Mesenchymal stem cell (in vitro differentiated cells and primary cell): Measurements from ENCODE around the gene KCNIP4.

ENCODE experiments used
- DNase-seq: peaks from one replicate; pipeline ENCODE4 v3.0.0-alpha.2; 2013
- H2AFZ ChIP-seq: one replicate; pipeline ENCODE4 v1.6.1; 2013; ENCODE audit warnings: low read depth, mild to moderate bottlenecking, control low read depth, inconsistent platforms, low read length, moderate library complexity
- H2AK5ac ChIP-seq: 2 replicates; pipeline ENCODE4 v1.6.1; 2013; ENCODE audit warnings: low read length, moderate library complexity, mild to moderate bottlenecking, inconsistent platforms; ENCODE audit not compliant: severe bottlenecking
- H2BK120ac ChIP-seq: one replicate; pipeline ENCODE4 v1.6.1; 2013; ENCODE audit warnings: low read depth, mild to moderate bottlenecking, inconsistent platforms, low read length, moderate library complexity
- H2BK12ac ChIP-seq, 2 experiments: one replicate each; pipeline ENCODE4 v1.6.1; 2013; ENCODE audit warnings: inconsistent platforms in 2 of 2, low read length in 2 of 2, mild to moderate bottlenecking in 2 of 2, moderate library complexity in 2 of 2, control low read depth in 1 of 2
- H2BK15ac ChIP-seq: one replicate; pipeline ENCODE4 v1.6.1; 2013; ENCODE audit warnings: mild to moderate bottlenecking, low read depth, inconsistent platforms; ENCODE audit not compliant: poor library complexity, severe bottlenecking
- H2BK5ac ChIP-seq: 2 replicates; pipeline ENCODE4 v1.6.1; 2013; ENCODE audit warnings: low read depth, mild to moderate bottlenecking, low read length, control low read depth, inconsistent platforms; ENCODE audit not compliant: poor library complexity, severe bottlenecking
- H3K14ac ChIP-seq, 2 experiments: one replicate each; pipeline ENCODE4 v1.6.1; 2013; ENCODE audit warnings: inconsistent platforms in 2 of 2, low read length in 2 of 2, control low read depth in 1 of 2, mild to moderate bottlenecking in 1 of 2, moderate library complexity in 1 of 2
- H3K18ac ChIP-seq, 2 experiments: one replicate each; pipeline ENCODE4 v1.6.1; 2013; ENCODE audit warnings: inconsistent platforms in 2 of 2, low read length in 2 of 2, control low read depth in 1 of 2, low read depth in 1 of 2, mild to moderate bottlenecking in 1 of 2
- H3K23ac ChIP-seq, 2 experiments: one replicate each; pipeline ENCODE4 v1.6.1; 2013; ENCODE audit warnings: inconsistent platforms in 2 of 2, low read length in 2 of 2, mild to moderate bottlenecking in 2 of 2, moderate library complexity in 2 of 2, control low read depth in 1 of 2
- H3K27ac ChIP-seq: 2 replicates; pipeline ENCODE4 v1.5.1; 2013; ENCODE audit warnings: mild to moderate bottlenecking, moderate library complexity, low read length, control low read depth, inconsistent platforms; ENCODE audit not compliant: poor library complexity, severe bottlenecking
- H3K27me3 ChIP-seq, 2 experiments: 2 replicates each; pipeline versions ENCODE4 v1.6.1 to v1.7.0; 2013; ENCODE audit warnings: low read length in 2 of 2, mild to moderate bottlenecking in 2 of 2, moderate library complexity in 2 of 2, control low read depth in 1 of 2, inconsistent platforms in 1 of 2; ENCODE audit not compliant: control insufficient read depth in 1 of 2, insufficient read depth in 1 of 2
- H3K36me3 ChIP-seq, 2 experiments: 2 replicates each; pipeline versions ENCODE4 v1.6.1 to v1.7.0; 2013; ENCODE audit warnings: low read length in 2 of 2, control low read depth in 1 of 2, inconsistent platforms in 1 of 2, low read depth in 1 of 2, mild to moderate bottlenecking in 1 of 2; ENCODE audit not compliant: insufficient read depth in 2 of 2, control insufficient read depth in 1 of 2
- H3K4ac ChIP-seq, 2 experiments: one replicate each; pipeline ENCODE4 v1.6.1; 2013; ENCODE audit warnings: inconsistent platforms in 2 of 2, low read length in 2 of 2, mild to moderate bottlenecking in 2 of 2, moderate library complexity in 2 of 2, control low read depth in 1 of 2, low read depth in 1 of 2
- H3K4me1 ChIP-seq: 2 replicates; pipeline ENCODE4 v1.6.1; 2013; ENCODE audit warnings: low read depth, low read length, control low read depth; ENCODE audit not compliant: control insufficient read depth, insufficient read depth
- H3K4me2 ChIP-seq: 2 replicates; pipeline ENCODE4 v1.6.1; 2013; ENCODE audit warnings: low read length, mild to moderate bottlenecking, inconsistent platforms; ENCODE audit not compliant: poor library complexity, severe bottlenecking
- H3K4me3 ChIP-seq, 2 experiments: 2 replicates each; pipeline versions ENCODE4 v1.5.1 to v1.7.0; 2013; ENCODE audit warnings: low read length in 2 of 2, mild to moderate bottlenecking in 2 of 2, control low read depth in 1 of 2, low read depth in 1 of 2; ENCODE audit not compliant: insufficient read depth in 1 of 2
- H3K79me1 ChIP-seq: replicated peaks from 2 replicates; pipeline ENCODE4 v1.6.1; 2013; ENCODE audit warnings: mild to moderate bottlenecking, control low read depth, low read length, inconsistent platforms; ENCODE audit not compliant: poor library complexity, severe bottlenecking
- H3K9ac ChIP-seq: 2 replicates; pipeline ENCODE4 v1.7.0; 2013; ENCODE audit warnings: mild to moderate bottlenecking, low read length, moderate library complexity
- H3K9me3 ChIP-seq: 2 replicates; pipeline ENCODE4 v1.7.0; 2013; ENCODE audit warnings: mild to moderate bottlenecking, low read length; ENCODE audit not compliant: control insufficient read depth
- H4K8ac ChIP-seq: one replicate; pipeline ENCODE4 v1.6.1; 2013; ENCODE audit warnings: inconsistent platforms, mild to moderate bottlenecking, low read length, moderate library complexity
- H4K91ac ChIP-seq: one replicate; pipeline ENCODE4 v1.6.1; 2013; ENCODE audit warnings: mild to moderate bottlenecking, low read length, inconsistent platforms
- WGBS: methylation state at CpG from one replicate; pipeline ENCODE4 v1.1.7; 2013; ENCODE audit warnings: mixed read lengths; 5-methylcytosine and 5-hydroxymethylcytosine counted together

Gene KCNIP4

GRCh38 chr4:21276046-21276445, 672.5 kb downstream of the KCNIP4 start:
- Histone ChIP-seq H3K18ac (no peak overlapping the region), H2AK5ac (no peak overlapping the region), H3K79me1 (no peaks in the 10 kb centered on the region), H3K36me3 (no peaks in the 10 kb centered on the region), H2BK12ac (no peak overlapping the region), H3K4me2 (no peak overlapping the region), H3K27ac (no peak overlapping the region), H3K23ac (no peak overlapping the region), H3K14ac (no peak overlapping the region), H4K91ac (no peak overlapping the region), H3K4me1 (no peaks in the 10 kb centered on the region), H3K9me3 (no peaks in the 10 kb centered on the region), H3K9ac (no peak overlapping the region), H4K8ac (no peak overlapping the region), H2BK15ac (no peak overlapping the region), H3K27me3 (no peaks in the 10 kb centered on the region), H2AFZ (no peak overlapping the region), H2BK5ac (no peak overlapping the region), H2BK120ac (no peak overlapping the region), H3K4me3 (no peak overlapping the region), H3K4ac (no peak overlapping the region)
- WGBS = 89% methylated on average over 5 of the region's 5 CpGs
- no peak for DNase-seq

- Histone ChIP-seq H3K4me3 (no peak overlapping the region), H2BK120ac (no peak overlapping the region), H4K91ac (no peak overlapping the region), H3K9ac (no peak overlapping the region), H3K27me3 (no peaks in the 10 kb centered on the region), H3K36me3 (no peaks in the 10 kb centered on the region), H3K14ac (no peak overlapping the region), H2BK5ac (no peak overlapping the region), H3K23ac (no peak overlapping the region), H3K4me2 (no peak overlapping the region), H2AFZ (no peak overlapping the region), H3K9me3 (no peaks in the 10 kb centered on the region), H2BK15ac (no peak overlapping the region), H3K27ac (no peak overlapping the region), H3K4me1 (no peaks in the 10 kb centered on the region), H3K4ac (no peak overlapping the region), H4K8ac (no peak overlapping the region), H3K18ac (no peak overlapping the region), H2BK12ac (no peak overlapping the region), H2AK5ac (no peak overlapping the region), H3K79me1 (no peaks in the 10 kb centered on the region)
- WGBS = 62% methylated on average over 4 of the region's 4 CpGs
- no peak for DNase-seq
Measured at GRCh38 chr4:21271439-21272052, 677.0 kb downstream of the KCNIP4 start.

GRCh38 chr4:21248331-21248730, 700.2 kb downstream of the KCNIP4 start:
- Histone ChIP-seq H3K4me3 (no peak overlapping the region), H2AK5ac (no peak overlapping the region), H3K79me1 (no peaks in the 10 kb centered on the region), H2BK12ac (no peak overlapping the region), H2BK120ac (no peak overlapping the region), H3K27me3 (no peaks in the 10 kb centered on the region), H2BK15ac (no peak overlapping the region), H3K14ac (no peak overlapping the region), H4K91ac (no peak overlapping the region), H2AFZ (no peak overlapping the region), H4K8ac (no peak overlapping the region), H3K4ac (no peak overlapping the region), H3K36me3 (no peaks in the 10 kb centered on the region), H2BK5ac (no peak overlapping the region), H3K27ac (no peak overlapping the region), H3K9ac (no peak overlapping the region), H3K23ac (no peak overlapping the region), H3K9me3 (no peaks in the 10 kb centered on the region), H3K18ac (no peak overlapping the region), H3K4me1 (no peaks in the 10 kb centered on the region), H3K4me2 (no peak overlapping the region)
- no peak for DNase-seq
- 65% methylated on average over 4 of the region's 4 CpGs for WGBS

DNA sequence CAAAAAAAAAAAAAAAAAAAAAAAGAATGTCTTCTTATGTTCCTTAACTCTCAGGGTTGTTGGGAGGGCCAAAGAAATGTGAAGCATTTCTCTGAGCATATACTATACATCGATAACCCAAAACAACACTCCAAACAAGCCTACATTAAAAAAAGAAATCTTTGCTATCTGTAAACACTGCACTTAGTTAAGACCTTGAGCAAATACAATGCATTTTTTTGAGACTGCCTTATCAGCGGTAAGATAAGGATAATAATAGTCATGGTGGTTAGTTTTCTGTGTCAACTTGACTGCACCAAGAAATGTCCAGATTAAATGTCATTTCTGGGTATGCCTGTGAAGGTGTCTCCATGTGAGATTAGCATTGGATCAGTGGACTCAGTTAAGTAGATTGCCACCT, 706.4 kb downstream of the KCNIP4 start:
- no peak overlapping the region for H3K4me3 ChIP-seq
- DNase-seq = no peak
- no peaks in the 10 kb centered on the region for H3K79me1 ChIP-seq
- no peak overlapping the region for H3K18ac ChIP-seq
- H2AFZ ChIP-seq = no peak overlapping the region
- H3K9me3 ChIP-seq = no peaks in the 10 kb centered on the region
- 99% methylated on average over 2 of the region's 2 CpGs for WGBS
- no peaks in the 10 kb centered on the region for H3K27me3 ChIP-seq
- no peaks in the 10 kb centered on the region for H3K4me1 ChIP-seq
- H3K9ac ChIP-seq = no peak overlapping the region
- H2BK120ac ChIP-seq = no peak overlapping the region
- no peak overlapping the region for H3K4me2 ChIP-seq
- H2BK15ac ChIP-seq = no peak overlapping the region
- no peak overlapping the region for H3K23ac ChIP-seq
- H3K14ac ChIP-seq = no peak overlapping the region
- H4K8ac ChIP-seq = no peak overlapping the region
- no peak overlapping the region for H2AK5ac ChIP-seq
- no peak overlapping the region for H3K27ac ChIP-seq
- no peaks in the 10 kb centered on the region for H3K36me3 ChIP-seq
- no peak overlapping the region for H2BK12ac ChIP-seq
- no peak overlapping the region for H2BK5ac ChIP-seq
- H4K91ac ChIP-seq = no peak overlapping the region
- H3K4ac ChIP-seq = no peak overlapping the region
